ENCODE results near the gene AGTRAP. TPM values are rescaled to one million over a fixed set of nuclear protein-coding genes. Genes with fewer than 3 reads are reported as not detected.

AGTRAP gene
- total RNA-seq, 2 donors from 2014 or later: 18.2 to 34.9 TPM

- DNase-seq: no peak
- no peaks in the 10 kb centered on the region for H3K4me1 ChIP-seq
- no peak for TF ChIP-seq CTCF (IDR thresholded peaks at IDR 0.05)
- no peak overlapping the region for H3K9ac ChIP-seq (ENCODE audit: low read depth in 2 of 2, low read length in 2 of 2)
- no peaks in the 10 kb centered on the region for H3K27me3 ChIP-seq
- no peak overlapping the region for H3K4me3 ChIP-seq
- intact Hi-C loops (cut with DNase I): no loop called here
- no peaks in the 10 kb centered on the region for H3K9me3 ChIP-seq
- no peaks in the 10 kb centered on the region for H3K36me3 ChIP-seq
- no peak overlapping the region for H3K27ac ChIP-seq
Observed at GRCh38 chr1:11708554-11709350, 27.2 kb upstream of the AGTRAP start.

GRCh38 chr1:11711490-11711889 is 24.4 kb upstream of the AGTRAP start:
- Histone ChIP-seq H3K4me1 (no peaks in the 10 kb centered on the region), H3K27ac (no peak overlapping the region), H3K9ac (ENCODE audit: low read depth in 2 of 2, low read length in 2 of 2) (no peak overlapping the region), H3K27me3 (no peaks in the 10 kb centered on the region), H3K9me3 (no peaks in the 10 kb centered on the region), H3K36me3 (no peaks in the 10 kb centered on the region), H3K4me3 (no peak overlapping the region)
- no peak for TF ChIP-seq CTCF (IDR thresholded peaks at IDR 0.05)
- intact Hi-C loops (cut with DNase I): no loop called here
- no peak for DNase-seq

GRCh38 chr1:11712285-11712684 is 23.7 kb upstream of the AGTRAP start:
- intact Hi-C loops (cut with DNase I): no loop called here
- no peak overlapping the region for H3K9ac ChIP-seq (ENCODE audit: low read depth in 2 of 2, low read length in 2 of 2)
- no peak overlapping the region for H3K27ac ChIP-seq
- TF ChIP-seq CTCF (IDR thresholded peaks at IDR 0.05): no peak
- no peaks in the 10 kb centered on the region for H3K36me3 ChIP-seq
- no peak overlapping the region for H3K4me3 ChIP-seq
- DNase-seq: no peak
- no peaks in the 10 kb centered on the region for H3K27me3 ChIP-seq
- H3K4me1 ChIP-seq: no peaks in the 10 kb centered on the region
- no peaks in the 10 kb centered on the region for H3K9me3 ChIP-seq

- Histone ChIP-seq H3K36me3 (no peaks in the 10 kb centered on the region), H3K4me1 (no peaks in the 10 kb centered on the region), H3K4me3 (no peak overlapping the region), H3K9me3 (no peaks in the 10 kb centered on the region), H3K9ac (ENCODE audit: low read depth in 2 of 2, low read length in 2 of 2) (no peak overlapping the region), H3K27ac (no peak overlapping the region), H3K27me3 (no peaks in the 10 kb centered on the region)
- no peak for DNase-seq
- TF ChIP-seq CTCF (IDR thresholded peaks at IDR 0.05): no peak
- intact Hi-C loops (cut with DNase I): no loop called here
Observed at GRCh38 chr1:11713095-11713494, 22.8 kb upstream of the AGTRAP start.

GRCh38 chr1:11714831-11715575 is 20.9 kb upstream of the AGTRAP start:
- intact Hi-C loops (cut with DNase I): no loop called here
- TF ChIP-seq CTCF (IDR thresholded peaks at IDR 0.05): no peak
- no peaks in the 10 kb centered on the region for H3K36me3 ChIP-seq
- H3K4me3 ChIP-seq: no peak overlapping the region
- no peaks in the 10 kb centered on the region for H3K27me3 ChIP-seq
- H3K4me1 ChIP-seq: no peaks in the 10 kb centered on the region
- no peaks in the 10 kb centered on the region for H3K9me3 ChIP-seq
- no peak overlapping the region for H3K27ac ChIP-seq
- DNase-seq: no peak
- H3K9ac ChIP-seq (ENCODE audit: low read depth in 2 of 2, low read length in 2 of 2): no peak overlapping the region
